GM12878 (cell line): ENCODE data around the gene GCDH. TPM values are rescaled to one million over a fixed set of nuclear protein-coding genes. Genes with fewer than 3 reads are reported as not detected.
A peak's percentile ranks its signal among the peaks of the same experiment; 100 is the strongest.

ENCODE experiments used
- ATAC-seq: fragments of 200-7000 bp; cut with Tn5 transposase; 3 replicates; pipeline ENCODE4 v1.9.1; 2020; ENCODE audit warnings: mild to moderate bottlenecking, moderate library complexity
- BruUV-seq: library from RNA; stranded (reverse); fragments of 400-500 nt; replicated peaks from 2 replicates; lab custom pipeline; 2021; lab: Mats Ljungman, UMichigan
- CTCF ChIA-PET: fragments of 300-600 bp; sonication (Branson Sonifier 250); formaldehyde crosslinking; extraction: SDS; loops from one replicate; lab custom pipeline; 2021; ENCODE audit warnings: inconsistent platforms; lab: Yijun Ruan, JAX
- POLR2A ChIA-PET: fragments of 350-600 bp; formaldehyde crosslinking; extraction: SDS; loops from one replicate; lab custom pipeline; 2021; ENCODE audit warnings: inconsistent platforms; lab: Charles Lee
- RAD21 ChIA-PET: fragments of 300-600 bp; sonication (Branson Sonifier 250); formaldehyde crosslinking; loops from one replicate; lab custom pipeline; 2023; ENCODE audit warnings: antibody characterized with exemption; ENCODE audit not compliant: unreplicated experiment; lab: Charles Lee
- SMC1A ChIA-PET: fragments of 300-600 bp; sonication (Branson Sonifier 250); formaldehyde crosslinking; loops from one replicate; lab custom pipeline; 2023; ENCODE audit not compliant: unreplicated experiment, uncharacterized antibody; lab: Charles Lee
- DNase-seq: peaks from one replicate; pipeline ENCODE4 v3.0.0-alpha.2; 2011; ENCODE audit warnings: low read depth, low spot score
- FAIRE-seq: peaks from 3 replicates; lab custom pipeline; 2011; peaks lifted over from hg19 to GRCh38; lab: Jason Lieb, UNC
- H2AFZ ChIP-seq: 2 replicates; pipeline ENCODE4 v1.6.0; 2011; ENCODE audit warnings: low read depth, low read length, control low read depth; ENCODE audit not compliant: control insufficient read depth
- H3K27ac ChIP-seq: 2 replicates; pipeline ENCODE4 v1.5.1; 2011; ENCODE audit warnings: control low read depth; ENCODE audit not compliant: control insufficient read depth, insufficient read depth
- H3K27me3 ChIP-seq, 2 experiments: replicated peaks in 1 of 2; 2 replicates each; pipeline versions ENCODE4 v1.6.0 to v1.6.1; 2011; ENCODE audit warnings: low read length in 1 of 2; ENCODE audit not compliant: control insufficient read depth in 2 of 2, insufficient read depth in 2 of 2
- H3K36me3 ChIP-seq, 2 experiments: 2 replicates each; pipeline ENCODE4 v1.5.1; 2011; ENCODE audit warnings: low read length in 1 of 2; ENCODE audit not compliant: control insufficient read depth in 2 of 2, insufficient read depth in 2 of 2
- H3K4me1 ChIP-seq: 2 replicates; pipeline ENCODE4 v1.6.1; 2011; ENCODE audit warnings: mild to moderate bottlenecking, low read length, moderate library complexity, mixed read lengths; ENCODE audit not compliant: control insufficient read depth, insufficient read depth
- H3K4me2 ChIP-seq: 2 replicates; pipeline ENCODE4 v1.6.0; 2011; ENCODE audit warnings: control low read depth; ENCODE audit not compliant: control insufficient read depth, insufficient read depth
- H3K4me3 ChIP-seq: fragments of 200-600 bp; sonication (generic); 2 replicates; pipeline ENCODE4 v1.5.1; 2016
- H3K79me2 ChIP-seq: 2 replicates; pipeline ENCODE4 v1.6.0; 2011; ENCODE audit warnings: low read length; ENCODE audit not compliant: control insufficient read depth, insufficient read depth
- H3K9ac ChIP-seq: 2 replicates; pipeline ENCODE4 v1.8.0; 2011; ENCODE audit warnings: low read length, control low read depth, mixed read lengths; ENCODE audit not compliant: control insufficient read depth, insufficient read depth
- H3K9me3 ChIP-seq: replicated peaks from 3 replicates; pipeline ENCODE4 v1.5.1; 2011; ENCODE audit warnings: mild to moderate bottlenecking, low read length; ENCODE audit not compliant: control insufficient read depth, insufficient read depth
- H4K20me1 ChIP-seq: 2 replicates; pipeline ENCODE4 v1.6.0; 2011; ENCODE audit not compliant: control insufficient read depth, insufficient read depth
- CEBPZ ChIP-seq: fragments of 150-350 bp; IDR thresholded peaks from 2 replicates; pipeline ENCODE4 v1.6.1; 2016; ENCODE audit warnings: low read depth, low read length
- CREB1 ChIP-seq: IDR thresholded peaks from 2 replicates; pipeline ENCODE4 v1.6.1; 2012; ENCODE audit warnings: low read depth, mild to moderate bottlenecking, inconsistent platforms
- FOXM1 ChIP-seq: IDR thresholded peaks from 2 replicates; pipeline ENCODE4 v1.6.1; 2012; ENCODE audit warnings: low read depth, mild to moderate bottlenecking, inconsistent platforms, low read length, moderate library complexity
- IKZF1 ChIP-seq: fragments of 450-650 bp; conservative IDR thresholded peaks from 2 replicates; pipeline ENCODE4 v1.6.1; 2017; ENCODE audit warnings: antibody characterized with exemption, mild to moderate bottlenecking
- MEF2B ChIP-seq: fragments of 450-650 bp; IDR thresholded peaks from 2 replicates; pipeline ENCODE4 v1.6.1; 2018; ENCODE audit warnings: mild to moderate bottlenecking, moderate library complexity; ENCODE audit not compliant: partially characterized antibody, poor library complexity, severe bottlenecking
- NFXL1 ChIP-seq: fragments of 450-650 bp; IDR thresholded peaks from 2 replicates; pipeline ENCODE4 v1.6.1; 2017; ENCODE audit warnings: antibody characterized with exemption, mild to moderate bottlenecking, borderline replicate concordance
- POLR2AphosphoS5 ChIP-seq: IDR thresholded peaks from 2 replicates; pipeline ENCODE4 v1.6.1; 2011; ENCODE audit warnings: mild to moderate bottlenecking, low read length, inconsistent platforms
- RELA ChIP-seq: fragments of 450-650 bp; IDR thresholded peaks from 2 replicates; pipeline ENCODE4 v1.8.0; 2014; ENCODE audit warnings: borderline replicate concordance; ENCODE audit not compliant: partially characterized antibody
- RUNX3 ChIP-seq: IDR thresholded peaks from 2 replicates; pipeline ENCODE4 v1.6.1; 2012; ENCODE audit warnings: low read length, inconsistent platforms
- SMAD1 ChIP-seq: fragments of 450-650 bp; IDR thresholded peaks from 2 replicates; pipeline ENCODE4 v1.6.1; 2018; ENCODE audit warnings: mild to moderate bottlenecking, low read depth; ENCODE audit not compliant: partially characterized antibody
- TARDBP ChIP-seq: IDR thresholded peaks from 2 replicates; pipeline ENCODE4 v1.6.1; 2016; ENCODE audit warnings: borderline replicate concordance
- TCF12 ChIP-seq: IDR thresholded peaks from 2 replicates; pipeline ENCODE4 v1.6.1; 2011; ENCODE audit warnings: low read depth, mild to moderate bottlenecking, low read length
- YY1 ChIP-seq: IDR thresholded peaks from 2 replicates; pipeline ENCODE4 v1.6.1; 2011; ENCODE audit warnings: low read depth, mild to moderate bottlenecking, low read length
- ZBTB40 ChIP-seq: fragments of 450-650 bp; IDR thresholded peaks from 2 replicates; pipeline ENCODE4 v1.6.1; 2016; ENCODE audit warnings: mild to moderate bottlenecking, moderate library complexity, borderline replicate concordance
- ZSCAN29 ChIP-seq: fragments of 450-650 bp; IDR thresholded peaks from 2 replicates; pipeline ENCODE4 v1.6.1; 2017; ENCODE audit warnings: mild to moderate bottlenecking, moderate library complexity
- WGBS: methylation state at CpG from one replicate; pipeline ENCODE4 v1.1.6; 2016; ENCODE audit warnings: low lambda C conversion rate; ENCODE audit not compliant: insufficient replicate concordance, insufficient coverage; ENCODE audit errors: missing lambda C conversion rate; 5-methylcytosine and 5-hydroxymethylcytosine counted together
- in situ Hi-C: fragments of 300-500 bp; cut with MboI; formaldehyde crosslinking; loops from 9 replicates; pipeline ENCODE4 v1.14.3; 2018; ENCODE audit warnings: mixed read lengths
- intact Hi-C: fragments of 100-400 bp; cut with micrococcal nuclease; formaldehyde crosslinking; loops from one replicate; pipeline ENCODE4 v1.14.2; 2022; ENCODE audit not compliant: unreplicated experiment
- polyA plus RNA-seq, 11 experiments: library from polyadenylated mRNA; depleted of rRNA in 4 of 11; unstranded in 6 of 11; stranded (reverse) in 5 of 11; fragments of >200 nt; fragmentation: Nextera tagmentation in 4 of 11; fragmentation: Illumina TruSeq in 1 of 11; extraction: Ambion mirVana in 4 of 11; extraction: Trizol in 1 of 11; gene quantifications; 1 replicate in 1 of 11; 2 replicates in 10 of 11; pipeline versions ENCODE4 v1.2.1 to v1.2.3, GENCODE V29; 2011 to 2016; ENCODE audit warnings: inconsistent platforms in 2 of 11, missing spikeins in 2 of 11, low read depth in 1 of 11
- total RNA-seq, 4 experiments: library from RNA; depleted of rRNA in 3 of 4; stranded (reverse); fragments of >200 nt in 3 of 4; fragmentation: Illumina TruSeq in 1 of 4; extraction: Trizol in 1 of 4; gene quantifications; 2 replicates each; pipeline versions ENCODE4 v1.2.1 to v1.2.3, GENCODE V29; 2013 to 2021
- TF ChIP-seq, protein P1 (sequence below): fragments of 450-650 bp; IDR thresholded peaks from 2 replicates; pipeline ENCODE4 v1.6.1; 2016; ENCODE audit warnings: mild to moderate bottlenecking

The GCDH gene
- total and polyA plus RNA-seq, 10 of the 15 experiments (the other 5 are each of a cell fraction or from before 2014, with no cell fraction given): 4.2 to 69.4 (median 39.7) TPM

- under 1% methylated on average over 50 of the region's 62 CpGs for WGBS
- TF ChIP-seq ZBTB40: peak; percentile 63; the same call in 1 of the 2 replicates
- TF ChIP-seq, protein P1, sequence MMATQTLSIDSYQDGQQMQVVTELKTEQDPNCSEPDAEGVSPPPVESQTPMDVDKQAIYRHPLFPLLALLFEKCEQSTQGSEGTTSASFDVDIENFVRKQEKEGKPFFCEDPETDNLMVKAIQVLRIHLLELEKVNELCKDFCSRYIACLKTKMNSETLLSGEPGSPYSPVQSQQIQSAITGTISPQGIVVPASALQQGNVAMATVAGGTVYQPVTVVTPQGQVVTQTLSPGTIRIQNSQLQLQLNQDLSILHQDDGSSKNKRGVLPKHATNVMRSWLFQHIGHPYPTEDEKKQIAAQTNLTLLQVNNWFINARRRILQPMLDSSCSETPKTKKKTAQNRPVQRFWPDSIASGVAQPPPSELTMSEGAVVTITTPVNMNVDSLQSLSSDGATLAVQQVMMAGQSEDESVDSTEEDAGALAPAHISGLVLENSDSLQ: peak; percentile 88
- TF ChIP-seq TCF12: peak; percentile 51; the same call in 1 of the 2 replicates
- peak; percentile 90 for TF ChIP-seq RUNX3
- TF ChIP-seq YY1: peak; percentile 99
- 0 out of 2 replicates have a peak, but pooled peaks have one; percentile 29 for TF ChIP-seq TARDBP
- TF ChIP-seq POLR2AphosphoS5: peak; percentile 95
- peak; percentile 21 for TF ChIP-seq MEF2B
- TF ChIP-seq NFXL1: no peak
- TF ChIP-seq CEBPZ: no peak
- TF ChIP-seq RELA: peak; percentile 72
- peak; percentile 1 for TF ChIP-seq SMAD1
- TF ChIP-seq CREB1: peak; percentile 99
- TF ChIP-seq ZSCAN29: no peak
- peak; percentile 99 for TF ChIP-seq IKZF1
- TF ChIP-seq FOXM1: no peak; the same call in 1 of the 2 replicates
Observed at GRCh38 chr19:12945479-12946091, 54.6 kb downstream of the GCDH start, which contains the start of gene RAD23A. Gene RAD23A, plus strand, starts transcription at chr19:12945862. Its CDS starts 87 bp downstream, at chr19:12945949.

More at GRCh38 chr19:12945479-12946091, 54.6 kb downstream of the GCDH start, which contains the start of gene RAD23A:
- ChIA-PET CTCF (interaction anchor here (1.3 kb wide), 1 partner anchor 19 kb away, joined by 11 read pairs; no protein-coding TSS in a partner anchor), SMC1A (interaction anchor here (0.9 kb wide), 1 partner anchor 47 kb away, joined by 4 read pairs; no protein-coding TSS in a partner anchor), POLR2A (interaction anchor here (1.0 to 2.0 kb wide), 3 partner anchors 9 to 10 kb away, joined by 3 to 7 read pairs (median 6); no protein-coding TSS in a partner anchor), RAD21 (no interaction called here)
- H3K27ac ChIP-seq: peak within 1 kb of the TSS; percentile 85
- no peaks in the 10 kb centered on the region for H4K20me1 ChIP-seq
- H3K36me3 ChIP-seq: peaks cover 33% of the 10 kb centered on the region in 2 experiments
- peak; percentile 96 for FAIRE-seq
- peak; percentile 94 for DNase-seq
- no peak within 1 kb of the TSS for H2AFZ ChIP-seq
- intact Hi-C loops (no loop called here), in situ Hi-C loops (no loop called here)
- H3K4me3 ChIP-seq: peak within 1 kb of the TSS; percentile 82
- peaks cover 53% of the 10 kb centered on the region for H3K79me2 ChIP-seq
- H3K4me1 ChIP-seq: peaks cover 42% of the 10 kb centered on the region
- peak; percentile 87 for ATAC-seq
- peak within 1 kb of the TSS; percentile 93 for H3K4me2 ChIP-seq
- no TSS peak for BruUV-seq
- no peaks in the 10 kb centered on the region for H3K27me3 ChIP-seq
- peak within 1 kb of the TSS; percentile 95 for H3K9ac ChIP-seq
- no peaks in the 10 kb centered on the region for H3K9me3 ChIP-seq
